Heart left ventricle (tissue), 13 donors: ENCODE data around the gene NRP1.

Source experiments
- POLR2A ChIP-seq, 2 donors: fragments of 450-650 bp; IDR thresholded peaks; one replicate each; pipeline ENCODE4 v1.6.1; 2017; ENCODE audit warnings: antibody characterized with exemption in 2 of 2, mild to moderate bottlenecking in 2 of 2, moderate library complexity in 2 of 2
- TF ChIP-seq, protein P1 (sequence below), 12 donors: fragments of 200-600 bp; sonication (generic) in 4 of 12; IDR thresholded peaks; one replicate each; pipeline versions ENCODE4 v1.5.0 to v1.8.0; 2018 to 2022; ENCODE audit warnings: antibody characterized with exemption in 12 of 12, mild to moderate bottlenecking in 5 of 12
- donor health status: ischemic (EF 13 %, LVEDD 7.1; RV severe dilation, severe dysfunction).
- donor health status: DM: no; HTN: yes; CAD: no.
- donor health status: DM: no; HTN: no; CAD: no.
- donor health status: ischemic (EF 25% LVEDD 6.9; RV normal size, moderate dysfunction).
- donor health status: ischemic (EF 25% LVEDD 5.7; RV mildly dilated, moderate dysfunction).
- donor health status: ischemic (EF 35%, LVEDD 5.7; RV mildly dilated, moderate dysfunction).
- donor health status: nonischemic (EF 11% LVEDD 7.7; RV severe dilation, severe dysfunction).
- donor health status: DM: yes; HTN: yes; CAD: no.
- donor health status: PGD.
- donor health status: ischemic (EF 29% LVEDD 5.4; RV normal size, mild dysfunction).
- donor health status: nonischemic (EF 23%, LVEDD 6.1; RV moderate dilation, normal function).

DNA sequence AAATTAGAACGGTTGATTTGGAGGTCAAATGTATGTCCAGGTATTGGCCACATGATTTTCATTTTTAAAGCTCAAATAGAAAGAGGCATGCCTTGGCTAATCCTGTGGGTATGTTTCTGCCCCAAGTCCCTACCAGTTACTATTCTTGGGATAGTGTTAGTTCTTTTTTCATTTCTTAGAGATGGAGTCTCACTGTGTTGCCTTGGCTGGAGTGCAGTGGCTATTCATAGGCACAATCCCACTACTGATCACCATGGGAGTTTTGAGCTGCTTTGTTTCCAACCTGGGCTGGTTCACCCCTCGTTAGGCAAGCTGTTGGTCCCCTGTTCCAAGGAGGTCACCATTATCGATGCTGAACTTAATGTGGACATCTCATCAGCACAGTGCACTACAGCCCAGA, 46.3 kb downstream of the NRP1 start:
- TF ChIP-seq, protein P1, sequence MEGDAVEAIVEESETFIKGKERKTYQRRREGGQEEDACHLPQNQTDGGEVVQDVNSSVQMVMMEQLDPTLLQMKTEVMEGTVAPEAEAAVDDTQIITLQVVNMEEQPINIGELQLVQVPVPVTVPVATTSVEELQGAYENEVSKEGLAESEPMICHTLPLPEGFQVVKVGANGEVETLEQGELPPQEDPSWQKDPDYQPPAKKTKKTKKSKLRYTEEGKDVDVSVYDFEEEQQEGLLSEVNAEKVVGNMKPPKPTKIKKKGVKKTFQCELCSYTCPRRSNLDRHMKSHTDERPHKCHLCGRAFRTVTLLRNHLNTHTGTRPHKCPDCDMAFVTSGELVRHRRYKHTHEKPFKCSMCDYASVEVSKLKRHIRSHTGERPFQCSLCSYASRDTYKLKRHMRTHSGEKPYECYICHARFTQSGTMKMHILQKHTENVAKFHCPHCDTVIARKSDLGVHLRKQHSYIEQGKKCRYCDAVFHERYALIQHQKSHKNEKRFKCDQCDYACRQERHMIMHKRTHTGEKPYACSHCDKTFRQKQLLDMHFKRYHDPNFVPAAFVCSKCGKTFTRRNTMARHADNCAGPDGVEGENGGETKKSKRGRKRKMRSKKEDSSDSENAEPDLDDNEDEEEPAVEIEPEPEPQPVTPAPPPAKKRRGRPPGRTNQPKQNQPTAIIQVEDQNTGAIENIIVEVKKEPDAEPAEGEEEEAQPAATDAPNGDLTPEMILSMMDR (IDR thresholded peaks at IDR 0.05): no peak
- no peak for TF ChIP-seq POLR2A (IDR thresholded peaks at IDR 0.05)
